GM19240 (cell line): ENCODE data around the gene MTFR2.
"Not testable (repeated sequence)": the region's sequence is repeated elsewhere in the genome, so short reads cannot be mapped to it uniquely, and the experiment has no call there.

Source experiments
- DNase-seq: peaks from one replicate; pipeline ENCODE4 v3.0.0; 2011; ENCODE audit warnings: low spot score; ENCODE audit not compliant: insufficient read length

MTFR2 gene

GRCh38 chr6:136235233-136235564 is 14.9 kb downstream of the MTFR2 start:
- DNase-seq: no peak

GRCh38 chr6:136232701-136233100 is 17.4 kb downstream of the MTFR2 start:
- no peak for DNase-seq

- no peak for DNase-seq
Observed at GRCh38 chr6:136230219-136230853, 19.8 kb downstream of the MTFR2 start.

- DNase-seq: no peak
Observed at GRCh38 chr6:136228814-136229213, 21.3 kb downstream of the MTFR2 start.

- no peak for DNase-seq
Observed at GRCh38 chr6:136226674-136227377, 23.3 kb downstream of the MTFR2 start.

GRCh38 chr6:136226027-136226673 is 24.0 kb downstream of the MTFR2 start:
- peak; percentile 25 for DNase-seq

- no peak for DNase-seq
Observed at GRCh38 chr6:136225496-136225895, 24.6 kb downstream of the MTFR2 start.

- DNase-seq: not testable (repeated sequence)
Observed at GRCh38 chr6:136224974-136225373, 25.1 kb downstream of the MTFR2 start.

GRCh38 chr6:136216503-136217401 is 33.4 kb downstream of the MTFR2 start:
- no peak for DNase-seq

- no peak for DNase-seq
Observed at GRCh38 chr6:136213853-136214252, 36.3 kb downstream of the MTFR2 start.

- no peak for DNase-seq
Observed at GRCh38 chr6:136213012-136213539, 37.0 kb downstream of the MTFR2 start.

- DNase-seq: no peak
Observed at GRCh38 chr6:136212608-136213007, 37.5 kb downstream of the MTFR2 start.

GRCh38 chr6:136210398-136211165 is 39.5 kb downstream of the MTFR2 start:
- no peak for DNase-seq

GRCh38 chr6:136209496-136209895 is 40.6 kb downstream of the MTFR2 start:
- DNase-seq: no peak

- DNase-seq: no peak
Observed at GRCh38 chr6:136208783-136209182, 41.3 kb downstream of the MTFR2 start.

- no peak for DNase-seq
Observed at GRCh38 chr6:136201732-136202131, 48.4 kb downstream of the MTFR2 start.

GRCh38 chr6:136192902-136193301 is 57.2 kb downstream of the MTFR2 start:
- DNase-seq: no peak

- no peak for DNase-seq
Observed at GRCh38 chr6:136191606-136192312, 58.4 kb downstream of the MTFR2 start.

GRCh38 chr6:136189104-136189503 is 61.0 kb downstream of the MTFR2 start:
- DNase-seq: no peak

- no peak for DNase-seq
Observed at GRCh38 chr6:136188486-136188885, 61.6 kb downstream of the MTFR2 start.
